Stimulated activated CD4-positive, alpha-beta T cell treated with anti-CD3 and anti-CD28 coated beads, TNF-alpha, amount 100 ng/mL, for 24 hours (primary cell): ENCODE measurements around the gene PLEKHM3.

Experiments
- DNase-seq, 3 experiments: peaks; one replicate each; pipeline ENCODE4 v3.0.0-alpha.2; 2020; ENCODE audit warnings: low read depth in 3 of 3

PLEKHM3 gene

GRCh38 chr2:207990784-207991183 is 34.5 kb downstream of the PLEKHM3 start:
- DNase-seq = no peak

- DNase-seq = no peak
Observed at GRCh38 chr2:207988975-207989374, 36.4 kb downstream of the PLEKHM3 start.

DNA sequence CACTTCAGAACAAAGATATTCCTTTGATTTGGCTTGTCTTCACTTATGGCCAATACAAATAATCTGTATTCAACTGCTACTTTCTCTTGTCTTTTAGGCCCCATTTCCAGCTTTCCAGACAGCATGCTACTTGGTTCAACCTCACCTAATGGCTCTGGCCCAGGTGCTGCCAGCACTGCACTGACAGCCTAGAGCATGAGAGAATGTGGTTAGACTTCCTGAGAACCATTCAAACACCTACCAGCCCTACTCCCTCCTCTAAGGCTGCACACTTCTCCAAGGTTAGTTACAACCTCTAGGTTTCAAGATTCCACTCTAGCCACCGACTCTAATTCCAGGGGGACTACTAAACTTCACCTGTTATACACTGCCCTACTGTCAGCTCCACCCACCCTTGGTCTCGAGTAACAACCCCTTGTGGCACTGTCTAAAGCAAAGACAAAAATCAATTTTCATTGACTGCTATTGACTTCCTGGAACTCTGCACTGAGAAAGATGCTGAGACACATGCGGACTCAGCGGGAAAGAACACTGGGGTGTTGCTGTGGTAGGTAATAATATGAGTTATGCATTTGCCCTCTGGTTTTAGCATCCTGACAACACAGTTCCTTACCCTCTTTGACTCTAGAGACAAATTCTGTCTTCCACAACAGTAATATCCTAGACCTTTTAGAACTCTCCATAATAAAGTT is 38.2 kb downstream of the PLEKHM3 start:
- no peak for DNase-seq

DNA sequence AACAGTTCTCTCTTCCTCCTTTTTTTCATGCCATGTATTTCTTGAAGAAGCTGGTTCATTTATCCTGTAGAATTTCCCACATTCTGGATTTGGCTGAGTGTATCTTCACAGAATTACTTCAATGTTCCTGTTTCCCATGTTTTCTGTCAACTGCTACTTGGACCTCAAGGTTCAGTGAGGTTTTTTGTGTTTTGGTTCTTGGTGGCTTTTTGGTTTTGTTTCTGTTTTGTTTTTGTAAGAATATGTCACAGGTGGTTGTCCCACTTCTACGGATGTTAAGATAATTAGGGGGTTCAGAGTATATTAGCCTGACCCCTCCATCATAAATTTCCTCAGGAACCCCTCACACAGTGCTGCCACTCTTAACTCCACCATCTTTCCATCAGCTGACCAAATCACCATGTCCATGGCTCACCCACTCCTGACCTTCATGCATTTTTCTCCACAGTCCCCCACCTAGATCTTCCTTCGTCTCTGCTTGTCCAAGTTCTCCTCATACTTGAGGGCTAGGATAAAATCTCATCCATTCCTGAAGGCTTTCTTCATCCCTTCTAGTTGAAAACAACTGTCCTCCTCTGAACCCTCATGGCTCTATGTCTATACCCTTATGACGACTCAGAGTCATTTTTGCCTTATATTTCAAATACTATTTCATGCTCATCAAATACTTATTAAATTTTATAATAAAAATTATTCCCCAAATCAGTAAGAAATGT is 40.4 kb downstream of the PLEKHM3 start:
- no peak for DNase-seq

DNA sequence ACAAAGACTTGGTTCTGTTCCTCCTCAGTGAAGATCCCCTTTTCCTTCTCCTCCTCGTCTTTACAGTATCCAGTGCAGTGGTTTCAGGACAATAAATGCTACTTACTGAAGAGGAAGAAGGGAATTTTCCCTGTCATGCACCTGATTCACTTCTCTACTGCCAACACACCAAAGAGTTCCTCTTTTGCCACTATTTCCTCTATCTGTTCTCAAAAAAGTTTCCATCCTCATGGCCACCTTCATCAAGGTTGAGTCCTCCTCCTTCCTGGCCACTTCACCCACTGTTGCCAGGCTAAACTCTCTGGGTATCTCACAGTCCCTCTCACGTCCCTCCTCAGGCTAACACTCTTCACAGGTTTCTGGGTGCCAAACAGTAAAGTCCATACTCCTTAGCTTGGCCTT is 41.7 kb downstream of the PLEKHM3 start:
- DNase-seq = no peak

DNA sequence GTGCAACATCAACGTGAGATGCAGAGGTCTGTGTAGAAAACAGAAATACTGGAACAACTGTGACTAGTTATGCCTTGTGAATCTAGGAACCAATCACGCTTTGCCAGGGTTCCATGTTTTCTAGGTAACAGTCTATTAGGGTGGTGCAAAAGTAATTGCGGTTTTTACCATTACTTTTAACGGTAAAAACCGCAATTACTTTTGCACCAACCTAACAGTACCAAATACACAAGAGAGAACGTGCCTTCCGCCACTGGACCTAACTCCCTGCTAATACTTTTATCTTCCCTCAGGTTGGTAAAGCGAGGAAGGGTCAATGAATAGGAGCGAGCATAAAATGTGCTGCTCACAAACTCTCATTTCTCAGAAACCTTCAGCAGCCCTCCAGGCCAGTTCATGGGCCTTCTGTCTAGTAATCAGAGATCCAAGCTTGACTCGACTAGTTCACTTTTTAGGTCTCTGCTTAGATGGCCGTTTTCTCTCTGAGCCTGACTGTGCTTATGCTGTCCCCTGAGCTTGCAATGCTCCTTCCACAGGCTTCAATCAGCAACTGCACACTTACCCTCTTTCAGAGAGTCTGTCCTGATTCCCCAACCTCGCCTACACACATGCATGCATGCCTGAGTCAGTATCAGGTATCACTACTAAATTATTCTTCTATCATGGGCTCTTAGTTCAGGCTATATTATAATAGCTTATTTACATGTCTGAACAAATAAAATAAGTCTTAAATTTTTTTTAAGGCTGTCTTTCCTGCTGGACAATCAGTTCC is 47.0 kb downstream of the PLEKHM3 start:
- no peak for DNase-seq

- no peak for DNase-seq
Observed at GRCh38 chr2:207975921-207976320, 49.4 kb downstream of the PLEKHM3 start.

GRCh38 chr2:207974216-207974605 is 51.1 kb downstream of the PLEKHM3 start:
- DNase-seq = no peak

DNA sequence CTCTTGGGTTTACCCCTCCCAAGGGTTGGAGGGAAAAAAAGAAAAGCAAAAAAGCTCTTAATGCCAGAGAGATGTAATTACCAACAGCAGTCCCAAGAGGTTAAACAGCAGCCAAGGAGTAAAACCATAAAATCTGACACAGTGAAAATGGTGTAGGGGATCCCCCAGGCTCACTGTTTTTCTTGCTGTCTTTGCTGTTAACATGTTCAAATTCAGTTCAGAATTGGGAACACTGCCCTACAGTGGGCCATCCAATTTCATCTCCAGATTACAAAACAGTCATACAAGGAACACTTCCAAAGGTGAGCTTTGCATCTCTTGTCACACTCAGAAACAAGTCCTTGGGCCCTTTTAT is 54.5 kb downstream of the PLEKHM3 start:
- DNase-seq = no peak

- no peak for DNase-seq
Observed at GRCh38 chr2:207970147-207970825, 55.0 kb downstream of the PLEKHM3 start.

DNA sequence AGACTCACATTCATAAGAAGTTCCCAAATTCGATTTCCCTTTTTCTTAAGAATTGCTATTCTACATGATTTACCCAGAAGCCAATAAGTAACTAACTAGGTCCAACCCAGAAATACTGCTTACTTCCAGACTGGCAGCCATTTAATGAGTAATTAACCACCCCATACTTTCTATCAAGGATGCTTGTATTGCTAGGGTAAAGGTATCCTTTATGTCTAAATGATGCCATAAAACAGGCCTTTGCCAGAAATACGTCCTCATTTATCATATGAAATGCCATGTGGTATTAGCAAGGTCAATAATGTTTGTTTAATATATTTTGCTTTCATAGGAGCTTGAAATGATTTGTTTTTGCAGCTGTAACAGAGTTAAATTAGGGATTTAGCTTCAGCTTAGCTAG is 56.1 kb downstream of the PLEKHM3 start:
- no peak for DNase-seq

DNA sequence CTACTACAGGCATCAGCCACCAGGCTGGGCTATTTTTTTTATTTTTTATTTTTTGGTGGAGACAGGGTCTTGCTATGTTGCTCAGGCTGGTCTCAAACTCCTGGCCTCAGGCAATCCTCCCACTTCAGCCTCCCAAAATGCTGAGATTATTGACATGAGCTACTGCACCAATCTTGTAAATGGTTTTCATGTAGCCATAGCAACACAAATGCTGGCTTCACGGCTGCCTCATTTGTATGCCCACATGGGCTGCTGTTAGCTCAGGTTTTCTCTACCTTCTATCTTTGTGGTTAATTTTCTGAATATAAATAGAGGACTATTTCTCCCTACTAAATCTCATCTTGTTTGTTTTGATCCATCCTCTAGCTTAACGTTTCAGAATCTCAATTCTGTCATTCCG is 58.2 kb downstream of the PLEKHM3 start:
- no peak for DNase-seq

GRCh38 chr2:207960911-207961310 is 64.4 kb downstream of the PLEKHM3 start:
- no peak for DNase-seq

GRCh38 chr2:207960090-207960489 is 65.2 kb downstream of the PLEKHM3 start:
- no peak for DNase-seq

- no peak for DNase-seq
Observed at GRCh38 chr2:207956771-207957170, 68.6 kb downstream of the PLEKHM3 start.

DNA sequence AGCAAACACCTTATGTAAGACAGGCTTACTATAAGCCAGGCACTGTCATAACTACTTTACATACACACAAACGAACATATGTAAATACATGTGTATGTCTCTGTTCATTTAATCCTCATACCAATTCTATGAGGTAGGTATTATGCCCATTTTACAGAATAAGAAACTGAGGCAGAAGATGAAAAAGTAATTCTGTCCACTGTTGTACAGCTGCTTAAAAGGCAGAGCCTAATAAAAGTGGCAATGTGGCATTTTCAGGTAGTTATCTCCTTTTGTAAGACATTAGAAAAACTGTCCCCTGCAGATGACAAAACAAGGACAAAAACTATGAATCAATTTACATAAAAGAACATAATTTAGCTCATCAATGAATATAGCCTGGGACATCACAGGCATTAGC is 69.9 kb downstream of the PLEKHM3 start:
- DNase-seq = no peak

DNA sequence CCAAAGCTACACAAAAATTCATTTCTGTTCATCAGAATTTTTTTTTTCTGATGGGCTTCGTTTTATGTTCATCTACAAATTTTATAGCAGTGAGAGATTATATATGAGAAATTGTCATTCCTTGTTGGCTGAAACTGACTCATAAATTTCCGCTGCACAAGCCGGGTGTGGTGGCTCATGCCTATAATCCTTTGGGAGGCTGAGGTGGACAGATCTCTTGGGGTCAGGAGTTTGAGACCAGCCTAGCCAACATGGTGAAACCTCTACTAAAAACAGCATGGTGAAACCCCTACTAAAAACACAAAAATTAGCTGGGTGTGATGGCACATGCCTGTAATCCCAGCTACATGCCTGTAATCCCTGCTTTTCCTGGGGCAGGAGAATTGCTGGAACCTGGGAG is 72.0 kb downstream of the PLEKHM3 start:
- no peak for DNase-seq

- DNase-seq = no peak
Observed at GRCh38 chr2:207952564-207953345, 72.6 kb downstream of the PLEKHM3 start.

GRCh38 chr2:207951734-207952470 is 73.4 kb downstream of the PLEKHM3 start:
- no peak for DNase-seq

DNA sequence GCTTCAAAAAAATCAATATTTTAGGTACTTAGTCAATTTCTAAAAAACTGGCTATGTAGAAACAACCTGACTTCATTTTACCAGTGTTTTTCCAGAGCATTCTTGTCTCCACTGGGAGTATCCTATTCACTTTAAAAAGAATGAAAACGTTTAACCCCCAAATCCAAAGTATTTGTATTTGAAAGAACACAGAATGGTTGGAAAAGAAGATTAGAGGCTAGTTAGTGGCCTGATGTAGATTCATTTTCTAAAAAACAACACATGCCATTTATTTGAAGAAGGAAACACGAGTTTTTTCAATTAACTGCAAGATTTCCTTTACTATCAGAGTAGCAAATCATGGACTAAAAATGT is 74.6 kb downstream of the PLEKHM3 start:
- DNase-seq = no peak
